Glomerular endothelial cell (primary cell): Measurements from ENCODE around the gene EDARADD. TPM values are rescaled to one million over a fixed set of nuclear protein-coding genes. Genes with fewer than 3 reads are reported as not detected.

Experiments
- total RNA-seq: library from RNA; depleted of rRNA; stranded (reverse); fragments of >200 nt; gene quantifications from 2 replicates; pipeline ENCODE4 v1.2.3, GENCODE V29; 2015

The EDARADD gene
- total RNA-seq, 1 donor from 2014 or later = not detected

Other genes starting within 250 kb of the EDARADD start
- gene ERO1B, start 112.3 kb upstream of the EDARADD start, total RNA-seq = 3.7 and 5.2 TPM in 2 replicates
- 49.7 and 79.0 TPM in 2 replicates for gene LGALS8, start 129.7 kb downstream of the EDARADD start, total RNA-seq
- gene HEATR1, start 210.2 kb downstream of the EDARADD start, total RNA-seq = 27.4 and 27.8 TPM in 2 replicates